MCF 10A (cell line): ENCODE results near the gene PRPF18. TPM values are rescaled to one million over a fixed set of nuclear protein-coding genes. Genes with fewer than 3 reads are reported as not detected.

ENCODE experiments used
- BruUV-seq: library from RNA; stranded (reverse); fragments of 400-500 nt; replicated peaks from 2 replicates; lab custom pipeline; 2021; lab: Mats Ljungman, UMichigan
- CTCF ChIA-PET: fragments of 300-600 bp; sonication (Branson Sonifier 250); formaldehyde crosslinking; extraction: SDS; loops from one replicate; lab custom pipeline; 2021; ENCODE audit warnings: antibody characterized with exemption, inconsistent platforms; lab: Yijun Ruan, JAX
- POLR2A ChIA-PET: fragments of 300-600, 350-650 bp; sonication (Branson Sonifier 250); formaldehyde crosslinking; extraction: SDS; loops from one replicate; lab custom pipeline; 2020; ENCODE audit warnings: antibody characterized with exemption, inconsistent platforms; lab: Yijun Ruan, JAX
- DNase-seq: peaks from one replicate; pipeline ENCODE4 v3.0.0-alpha.2; 2018; ENCODE audit not compliant: unreplicated experiment
- H3K27ac Mint-ChIP-seq: one replicate; pipeline ENCODE4 v1.8.0; 2022; ENCODE audit warnings: mild to moderate bottlenecking, low read depth, mixed read lengths; ENCODE audit not compliant: unreplicated experiment
- H3K27me3 Mint-ChIP-seq: one replicate; pipeline ENCODE4 v1.8.0; 2022; ENCODE audit warnings: mixed read lengths; ENCODE audit not compliant: insufficient read depth, unreplicated experiment
- H3K36me3 Mint-ChIP-seq: one replicate; pipeline ENCODE4 v1.8.0; 2022; ENCODE audit warnings: mild to moderate bottlenecking, moderate library complexity, mixed read lengths; ENCODE audit not compliant: insufficient read depth, unreplicated experiment
- H3K4me1 Mint-ChIP-seq: one replicate; pipeline ENCODE4 v1.8.0; 2022; ENCODE audit warnings: mixed read lengths; ENCODE audit not compliant: insufficient read depth, unreplicated experiment
- H3K4me3 Mint-ChIP-seq: one replicate; pipeline ENCODE4 v1.8.0; 2022; ENCODE audit warnings: mild to moderate bottlenecking, moderate library complexity, mixed read lengths; ENCODE audit not compliant: unreplicated experiment
- H3K9me3 Mint-ChIP-seq: one replicate; pipeline ENCODE4 v1.8.0; 2022; ENCODE audit warnings: mixed read lengths; ENCODE audit not compliant: unreplicated experiment
- CTCF ChIP-seq: fragments of 200-600 bp; IDR thresholded peaks from one replicate; pipeline ENCODE4 v1.8.0; 2022; ENCODE audit warnings: antibody characterized with exemption, mild to moderate bottlenecking; ENCODE audit not compliant: unreplicated experiment
- intact Hi-C: fragments of 100-400 bp; cut with micrococcal nuclease; formaldehyde crosslinking; loops from 2 replicates; pipeline ENCODE4 v1.14.1; 2022
- total RNA-seq: library from RNA; stranded (reverse); gene quantifications from 2 replicates; pipeline ENCODE4 v1.2.3, GENCODE V29; 2022

Gene PRPF18
- total RNA-seq, 1 experiment from 2014 or later = 27.8 TPM

- CTCF ChIA-PET = interaction anchor here (0.7 to 7.9 kb wide), 7 partner anchors 16 to 217 kb away, joined by 3 to 61 read pairs (median 3); no protein-coding TSS in a partner anchor
- POLR2A ChIA-PET = interaction anchor here (0.6 kb wide), 1 partner anchor 1394 kb away, joined by 3 read pairs; the partner anchor contains the start of genes CDC123 and NUDT5
- peak overlapping the region; percentile 31 for H3K27ac Mint-ChIP-seq
- TF ChIP-seq CTCF = peak; percentile 8
- H3K9me3 Mint-ChIP-seq = no peaks in the 10 kb centered on the region
- BruUV-seq = no TSS peak
- no peak overlapping the region for H3K4me3 Mint-ChIP-seq
- no peak for DNase-seq
- intact Hi-C loops = loop anchor here (5.0 kb wide), 1 partner anchor 62 kb away; the partner anchor contains the start of gene BEND7
- peaks cover 14% of the 10 kb centered on the region for H3K27me3 Mint-ChIP-seq
- H3K36me3 Mint-ChIP-seq = peaks cover 22% of the 10 kb centered on the region
- H3K4me1 Mint-ChIP-seq = peaks cover 17% of the 10 kb centered on the region
These were observed 2.6 kb downstream of the PRPF18 start for GRCh38 chr10:13589316-13589715.

DNA sequence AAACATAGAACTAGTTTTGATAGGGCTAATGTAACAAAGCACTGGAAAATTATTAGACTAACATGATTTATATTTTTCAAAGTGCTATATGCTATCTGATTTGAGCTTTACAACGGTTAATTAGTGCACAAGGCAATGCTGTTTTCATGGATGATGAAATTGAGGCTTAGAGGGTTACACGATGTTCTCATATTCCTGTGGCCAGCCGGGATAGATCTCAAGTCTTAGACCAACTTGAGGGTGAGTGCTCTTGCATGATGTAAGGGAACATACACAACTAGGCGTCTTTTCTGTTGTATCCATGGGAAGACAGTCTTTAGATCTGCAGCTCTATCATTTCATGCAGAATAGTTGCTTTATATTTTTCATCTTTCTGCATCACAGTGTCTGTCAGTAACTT is 4.1 kb downstream of the PRPF18 start:
- BruUV-seq = no TSS peak
- no peak for TF ChIP-seq CTCF
- H3K36me3 Mint-ChIP-seq = peaks cover 26% of the 10 kb centered on the region
- H3K27ac Mint-ChIP-seq = no peak overlapping the region
- H3K4me1 Mint-ChIP-seq = peaks cover 17% of the 10 kb centered on the region
- intact Hi-C loops = no loop called here
- no peaks in the 10 kb centered on the region for H3K27me3 Mint-ChIP-seq
- POLR2A ChIA-PET = no interaction called here
- no peaks in the 10 kb centered on the region for H3K9me3 Mint-ChIP-seq
- DNase-seq = no peak
- H3K4me3 Mint-ChIP-seq = no peak overlapping the region
- CTCF ChIA-PET = interaction anchor here (0.6 to 7.9 kb wide), 5 partner anchors 22 to 1497 kb away, joined by 3 to 61 read pairs (median 6); no protein-coding TSS in a partner anchor

DNA sequence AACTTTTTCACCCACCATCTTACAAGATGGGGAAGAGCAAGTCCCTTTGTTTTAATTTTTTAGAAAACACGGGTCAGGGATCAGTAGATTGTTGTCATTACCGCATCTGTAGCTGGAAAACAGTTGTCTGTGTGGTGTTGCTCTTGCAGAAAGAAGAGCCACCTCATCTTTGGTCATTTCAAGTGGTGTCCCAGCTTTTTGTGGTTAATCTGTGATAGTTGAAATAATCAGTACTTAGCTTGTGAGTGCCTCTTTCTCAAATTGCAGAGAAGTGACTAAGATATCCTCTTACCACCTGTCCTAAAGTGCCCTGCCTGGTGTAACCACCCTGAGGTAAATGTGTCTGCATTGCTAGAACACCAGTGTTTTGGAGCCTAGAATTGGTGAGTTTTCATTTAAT is 5.5 kb downstream of the PRPF18 start:
- no peak for DNase-seq
- ChIA-PET CTCF (interaction anchor here (0.7 to 7.9 kb wide), 2 partner anchors 160 to 220 kb away, joined by 3 to 61 read pairs; no protein-coding TSS in a partner anchor), POLR2A (interaction anchor here (0.6 kb wide), 1 partner anchor 14 kb away, joined by 3 read pairs; no protein-coding TSS in a partner anchor)
- Mint-ChIP-seq H3K36me3 (peaks cover 32% of the 10 kb centered on the region), H3K27ac (no peak overlapping the region), H3K4me1 (peaks cover 17% of the 10 kb centered on the region), H3K27me3 (no peaks in the 10 kb centered on the region), H3K9me3 (no peaks in the 10 kb centered on the region), H3K4me3 (no peak overlapping the region)
- intact Hi-C loops = no loop called here
- no TSS peak for BruUV-seq
- TF ChIP-seq CTCF = no peak

DNA sequence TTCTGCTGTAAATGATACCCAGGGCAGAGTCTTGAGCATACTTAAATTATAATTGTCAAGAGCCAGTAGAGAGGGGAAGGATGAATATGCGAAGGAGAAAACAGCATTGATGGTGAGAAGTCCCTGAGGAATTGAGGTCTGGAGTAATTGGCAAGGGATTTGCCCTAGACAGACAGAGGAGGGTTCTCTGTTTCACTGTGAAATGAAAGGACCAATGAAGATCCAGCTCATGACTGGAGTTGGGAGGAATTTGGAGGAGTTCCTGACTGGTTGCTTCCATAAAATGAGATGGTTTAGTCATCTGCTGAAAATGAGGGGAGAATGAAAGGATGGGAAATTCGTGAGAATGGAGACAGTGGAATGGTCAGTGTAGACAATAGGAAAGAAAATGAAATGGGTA is 6.8 kb downstream of the PRPF18 start:
- intact Hi-C loops = no loop called here
- Mint-ChIP-seq H3K4me3 (no peak overlapping the region), H3K27me3 (no peaks in the 10 kb centered on the region), H3K27ac (peak overlapping the region; percentile 83), H3K9me3 (no peaks in the 10 kb centered on the region), H3K4me1 (peaks cover 17% of the 10 kb centered on the region), H3K36me3 (peaks cover 44% of the 10 kb centered on the region)
- ChIA-PET POLR2A (no interaction called here), CTCF (no interaction called here)
- DNase-seq = no peak
- no peak for TF ChIP-seq CTCF
- BruUV-seq = no TSS peak
